ENCODE measurements around the gene TREML4. TPM values are rescaled to one million over a fixed set of nuclear protein-coding genes. Genes with fewer than 3 reads are reported as not detected.

TREML4 gene
- total RNA-seq, 1 donor from 2014 or later = not detected

GRCh38 chr6:41288030-41288753 is 60.0 kb downstream of the TREML4 start:
- DNase-seq = no peak

Small RNAs within 50 kb of the gene (small RNA-seq; reads per million reads assigned to genes)
- gene AL391903.2 = not detected
- gene AL391903.3 = not detected
- not detected for gene RNA5SP207

Other genes starting within 250 kb of the TREML4 start
- gene UNC5CL, start 189.1 kb upstream of the TREML4 start, total RNA-seq = 0.16 TPM
- not detected for gene TSPO2, start 185.9 kb upstream of the TREML4 start, total RNA-seq
- gene APOBEC2, start 175.1 kb upstream of the TREML4 start, total RNA-seq = 0.62 TPM
- gene OARD1, start 156.0 kb upstream of the TREML4 start, total RNA-seq = 15.8 TPM
- gene NFYA, start 155.4 kb upstream of the TREML4 start, total RNA-seq = 40.4 TPM
- not detected for gene TREML1, start 74.0 kb upstream of the TREML4 start, total RNA-seq
- gene TREM2, start 65.2 kb upstream of the TREML4 start, total RNA-seq = 10.5 TPM
- gene TREML2, start 27.2 kb upstream of the TREML4 start, total RNA-seq = not detected
- not detected for gene TREM1, start 58.3 kb downstream of the TREML4 start, total RNA-seq
- not detected for gene NCR2, start 107.3 kb downstream of the TREML4 start, total RNA-seq